ENCODE measurements around the gene C11orf86.
"Not testable (repeated sequence)": the region's sequence is repeated elsewhere in the genome, so short reads cannot be mapped to it uniquely, and the experiment has no call there.

DNA sequence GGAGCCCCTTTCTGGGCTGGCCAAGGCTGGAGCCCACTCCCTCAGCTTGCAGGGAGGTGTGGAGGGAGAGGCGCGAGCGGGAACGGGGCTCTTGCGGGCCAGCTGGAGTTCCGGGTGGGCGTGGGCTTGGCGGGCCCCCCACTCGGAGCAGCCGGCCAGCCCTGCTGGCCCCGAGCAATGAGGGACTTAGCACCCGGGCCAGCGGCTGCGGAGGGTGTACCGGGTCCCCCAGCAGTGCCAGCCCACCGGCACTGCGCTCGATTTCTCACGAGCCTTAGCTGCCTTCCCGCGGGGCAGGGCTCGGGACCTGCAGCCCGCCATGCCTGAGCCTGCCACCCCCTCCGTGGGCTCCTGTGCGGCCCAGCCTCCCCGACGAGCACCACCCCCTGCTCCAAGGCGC lies 13.6 kb downstream of the C11orf86 start:
- not testable (repeated sequence) for TF ChIP-seq YY1 (IDR thresholded peaks at IDR 0.05; ENCODE audit: insufficient read depth, insufficient read length); SUZ12 (IDR thresholded peaks at IDR 0.05; ENCODE audit: extremely low read depth, insufficient read depth, insufficient read length)
